Epithelial cell of proximal tubule (primary cell): Measurements from ENCODE around the gene LDLRAD4. TPM values are rescaled to one million over a fixed set of nuclear protein-coding genes. Genes with fewer than 3 reads are reported as not detected.

ENCODE experiments used
- DNase-seq: peaks from one replicate; pipeline ENCODE4 v3.0.0-alpha.2; 2011; ENCODE audit warnings: low read depth
- H3K4me3 ChIP-seq: 2 replicates; pipeline ENCODE4 v1.5.1; 2011; ENCODE audit warnings: low read depth, mild to moderate bottlenecking, low read length
- total RNA-seq: library from RNA; depleted of rRNA; stranded (reverse); fragments of >200 nt; gene quantifications from 2 replicates; pipeline ENCODE4 v1.2.3, GENCODE V29; 2015
- TF ChIP-seq, protein P1 (sequence below): conservative IDR thresholded peaks from 2 replicates; pipeline ENCODE4 v1.5.1; 2012; ENCODE audit warnings: low read depth, mild to moderate bottlenecking, low read length

The LDLRAD4 gene
- total RNA-seq, 1 donor from 2014 or later = under 0.01 TPM

DNA sequence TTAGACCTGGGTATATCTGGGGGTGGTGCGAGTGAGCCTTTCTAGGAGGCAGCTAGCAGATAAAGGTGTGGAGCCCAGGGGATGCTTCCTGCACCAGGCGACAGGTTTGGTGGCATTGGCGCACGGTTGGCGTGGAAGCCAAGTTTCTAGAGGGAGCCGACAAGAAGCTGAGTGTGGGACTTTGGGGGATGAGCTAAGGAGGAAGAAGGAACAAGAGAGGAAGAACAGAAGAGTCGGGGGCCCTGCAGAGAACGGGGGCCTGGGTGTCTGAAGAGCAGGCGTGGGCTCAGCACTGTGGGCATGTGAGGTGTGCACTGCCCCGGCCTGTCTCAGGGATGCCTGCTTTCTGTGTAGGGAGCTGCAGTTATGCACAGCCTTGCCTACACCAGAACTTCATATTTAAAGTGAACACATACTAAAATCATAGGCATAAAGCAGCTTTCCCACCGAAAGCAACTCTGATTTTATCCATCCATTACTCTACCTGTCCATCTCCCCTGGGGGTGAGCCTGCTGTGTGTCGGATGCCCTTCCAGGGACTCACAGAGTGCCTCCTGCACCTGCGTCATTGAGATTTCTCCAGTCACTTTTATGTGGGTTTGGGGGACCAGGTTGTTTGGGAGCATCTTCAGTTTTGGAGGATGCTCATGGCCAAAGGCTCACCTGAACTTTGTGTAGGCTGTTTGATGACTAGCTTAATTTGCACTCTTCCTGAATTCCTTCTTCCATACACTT is 149.7 kb downstream of the LDLRAD4 start:
- no peak for DNase-seq
- H3K4me3 ChIP-seq = no peak overlapping the region
- TF ChIP-seq, protein P1, sequence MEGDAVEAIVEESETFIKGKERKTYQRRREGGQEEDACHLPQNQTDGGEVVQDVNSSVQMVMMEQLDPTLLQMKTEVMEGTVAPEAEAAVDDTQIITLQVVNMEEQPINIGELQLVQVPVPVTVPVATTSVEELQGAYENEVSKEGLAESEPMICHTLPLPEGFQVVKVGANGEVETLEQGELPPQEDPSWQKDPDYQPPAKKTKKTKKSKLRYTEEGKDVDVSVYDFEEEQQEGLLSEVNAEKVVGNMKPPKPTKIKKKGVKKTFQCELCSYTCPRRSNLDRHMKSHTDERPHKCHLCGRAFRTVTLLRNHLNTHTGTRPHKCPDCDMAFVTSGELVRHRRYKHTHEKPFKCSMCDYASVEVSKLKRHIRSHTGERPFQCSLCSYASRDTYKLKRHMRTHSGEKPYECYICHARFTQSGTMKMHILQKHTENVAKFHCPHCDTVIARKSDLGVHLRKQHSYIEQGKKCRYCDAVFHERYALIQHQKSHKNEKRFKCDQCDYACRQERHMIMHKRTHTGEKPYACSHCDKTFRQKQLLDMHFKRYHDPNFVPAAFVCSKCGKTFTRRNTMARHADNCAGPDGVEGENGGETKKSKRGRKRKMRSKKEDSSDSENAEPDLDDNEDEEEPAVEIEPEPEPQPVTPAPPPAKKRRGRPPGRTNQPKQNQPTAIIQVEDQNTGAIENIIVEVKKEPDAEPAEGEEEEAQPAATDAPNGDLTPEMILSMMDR = no peak

DNA sequence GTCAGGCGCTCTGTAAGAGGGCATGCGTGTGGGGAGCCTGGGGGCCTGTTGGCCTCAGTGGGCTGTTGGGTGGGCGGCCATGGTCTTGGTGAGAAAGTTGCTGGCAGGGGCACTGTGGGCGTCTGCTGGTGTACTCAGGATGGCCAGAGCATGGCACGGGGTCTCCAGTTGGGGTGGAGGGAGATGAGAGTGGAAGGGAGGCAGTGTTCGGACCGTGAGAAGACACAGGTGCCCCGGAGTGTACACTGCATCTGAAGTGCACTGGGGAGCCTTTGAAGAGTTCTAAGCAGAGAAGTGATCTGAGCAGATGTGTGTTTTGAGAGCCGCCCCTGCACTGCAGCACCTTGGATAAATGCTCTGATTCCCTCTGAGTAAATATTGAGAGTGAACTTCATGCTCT is 150.8 kb downstream of the LDLRAD4 start:
- H3K4me3 ChIP-seq = no peak overlapping the region
- TF ChIP-seq, protein P1 = no peak
- no peak for DNase-seq

DNA sequence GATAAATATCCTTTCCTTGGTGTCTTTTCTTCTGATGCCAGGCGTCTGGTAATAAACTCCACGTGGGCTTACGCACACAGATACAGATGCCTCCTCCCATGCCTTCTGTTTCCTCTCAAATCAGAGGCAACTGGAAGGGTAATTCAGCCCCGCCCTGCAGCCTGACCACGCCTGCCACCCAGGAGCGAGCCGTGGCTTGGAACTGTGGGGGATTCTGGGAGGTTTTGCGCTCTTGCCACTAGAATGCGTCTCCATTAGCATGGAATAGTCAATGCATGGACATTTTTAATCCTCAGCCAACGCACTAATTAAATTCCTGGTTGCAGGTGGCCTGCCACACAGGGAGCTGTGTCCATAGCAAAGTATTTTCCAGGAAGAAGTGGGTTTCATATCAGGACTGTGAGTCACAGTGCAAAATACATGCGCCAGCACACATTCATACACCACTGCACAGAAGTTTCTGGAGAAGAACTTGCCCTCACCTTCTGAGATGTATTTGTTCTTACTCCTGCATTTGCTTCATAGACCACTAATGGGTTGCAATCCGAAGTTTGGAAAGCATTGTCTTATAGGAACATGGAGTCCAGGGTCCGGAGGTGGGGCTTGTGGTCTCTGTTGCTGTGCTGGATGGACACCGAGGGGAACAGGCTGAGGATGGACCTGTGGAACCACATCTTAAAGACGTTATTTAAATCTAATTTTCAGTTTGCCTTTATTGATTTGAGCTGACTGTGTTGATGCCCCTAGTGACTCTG is 151.4 kb downstream of the LDLRAD4 start:
- no peak for DNase-seq
- TF ChIP-seq, protein P1 = no peak

DNA sequence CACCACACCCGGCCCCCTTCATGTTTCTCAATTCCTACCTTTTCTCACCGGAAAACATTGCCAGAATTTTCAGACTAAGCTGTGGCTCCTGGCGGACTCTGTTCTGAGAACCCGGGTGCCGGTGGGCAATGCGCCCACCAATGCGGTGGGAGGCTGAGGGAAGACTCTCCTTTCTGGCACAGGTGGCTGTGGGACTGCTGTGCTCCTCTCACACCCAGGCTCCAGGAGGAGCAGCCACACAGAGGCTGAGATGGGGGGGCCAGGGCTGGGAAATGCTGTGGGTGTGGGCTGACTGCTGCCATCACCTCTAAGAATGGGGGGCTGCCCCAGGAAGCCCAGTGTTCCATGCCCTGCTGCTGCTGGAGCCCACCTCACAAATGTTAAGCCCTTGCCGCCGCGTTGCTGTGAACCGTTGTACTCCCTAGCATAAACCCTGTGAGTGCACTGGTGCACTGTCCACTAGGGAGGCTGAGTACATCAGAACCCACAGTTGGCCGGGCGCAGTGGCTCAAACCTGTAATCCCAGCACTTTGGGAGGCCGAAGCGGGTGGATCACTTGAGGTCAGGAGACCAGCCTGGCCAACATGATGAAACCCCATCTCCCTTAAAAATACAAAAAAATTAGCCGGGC is 152.6 kb downstream of the LDLRAD4 start:
- DNase-seq = no peak
- H3K4me3 ChIP-seq = no peak overlapping the region
- TF ChIP-seq, protein P1 = no peak

More for the DNA sequence above, 151.4 kb downstream of the LDLRAD4 start:
- no peak overlapping the region for H3K4me3 ChIP-seq

DNA sequence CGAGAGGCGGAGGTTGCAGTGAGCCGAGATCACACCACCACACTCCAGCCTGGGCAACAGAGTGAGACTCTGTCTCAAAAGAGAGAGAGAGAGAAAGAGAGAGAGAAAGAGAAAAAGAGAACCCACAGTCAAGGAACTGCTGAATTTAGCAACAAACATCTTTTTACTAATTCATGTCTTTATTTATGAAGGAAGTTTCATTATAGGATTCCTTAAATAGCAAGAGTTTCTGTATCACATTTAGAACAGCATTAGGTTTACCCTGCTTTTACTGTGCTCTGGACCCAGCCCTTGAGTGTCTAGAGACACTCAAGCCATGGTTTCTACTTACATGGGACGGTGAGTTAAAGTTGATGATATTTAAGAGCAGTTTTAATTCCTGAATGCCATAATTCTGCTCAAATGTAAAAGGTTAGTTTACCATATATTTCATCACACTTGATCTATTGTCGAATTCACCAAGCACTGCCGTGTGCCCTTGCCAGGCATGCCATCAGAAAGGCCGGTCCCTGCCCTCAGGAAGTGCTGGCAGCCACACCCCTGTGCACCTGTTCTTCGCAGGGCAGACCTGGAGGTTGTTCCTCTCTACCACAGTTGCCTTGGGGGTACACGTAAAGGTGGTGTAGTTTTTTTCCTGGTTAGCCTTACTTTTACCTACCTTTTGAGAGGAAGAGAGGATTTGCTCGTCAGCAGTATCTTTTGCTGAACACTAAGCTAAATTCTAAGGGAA is 153.3 kb downstream of the LDLRAD4 start:
- TF ChIP-seq, protein P1 = no peak

DNA sequence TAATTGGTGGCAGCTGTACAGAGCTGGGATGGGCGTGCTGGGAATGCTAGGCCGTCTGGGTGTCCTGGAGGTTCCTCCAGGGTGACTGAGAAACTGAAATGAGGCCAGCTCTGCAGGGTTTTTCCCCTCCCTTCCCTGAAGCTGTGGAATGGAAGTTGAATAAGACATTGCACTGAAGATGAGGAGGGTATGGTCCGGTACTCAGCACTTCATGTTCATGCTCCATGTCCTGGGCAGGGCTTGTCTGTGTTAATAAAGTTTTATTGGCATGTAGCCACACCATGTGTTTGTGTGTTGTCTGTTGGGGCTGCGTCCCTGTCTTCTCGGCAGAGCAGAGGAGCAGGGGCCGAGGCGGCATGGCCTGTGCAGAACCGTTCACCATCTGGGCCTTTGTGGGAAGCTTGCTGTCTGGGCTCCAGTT is 154.0 kb downstream of the LDLRAD4 start:
- DNase-seq = no peak
- H3K4me3 ChIP-seq = no peak overlapping the region
- TF ChIP-seq, protein P1 = no peak

More for the DNA sequence above, 153.3 kb downstream of the LDLRAD4 start:
- H3K4me3 ChIP-seq = no peak overlapping the region
- no peak for DNase-seq
